Endothelial cell (in vitro differentiated cells): ENCODE measurements around the gene B4GALT2. TPM values are rescaled to one million over a fixed set of nuclear protein-coding genes. Genes with fewer than 3 reads are reported as not detected.
A peak's percentile ranks its signal among the peaks of the same experiment; 100 is the strongest.

ENCODE experiments used
- DNase-seq: peaks from one replicate; pipeline ENCODE4 v3.0.0; 2021; ENCODE audit warnings: low spot score
- H3K27ac Mint-ChIP-seq: one replicate; pipeline ENCODE4 v1.8.0; 2021; ENCODE audit warnings: mixed read lengths, inconsistent platforms; ENCODE audit not compliant: unreplicated experiment
- H3K27me3 Mint-ChIP-seq: one replicate; pipeline ENCODE4 v1.8.0; 2021; ENCODE audit warnings: mild to moderate bottlenecking, moderate library complexity, mixed read lengths, inconsistent platforms; ENCODE audit not compliant: unreplicated experiment
- H3K36me3 Mint-ChIP-seq: one replicate; pipeline ENCODE4 v1.8.0; 2021; ENCODE audit warnings: mild to moderate bottlenecking, low read depth, mixed read lengths, inconsistent platforms; ENCODE audit not compliant: unreplicated experiment
- H3K4me1 Mint-ChIP-seq: one replicate; pipeline ENCODE4 v1.8.0; 2021; ENCODE audit warnings: mild to moderate bottlenecking, mixed read lengths, inconsistent platforms; ENCODE audit not compliant: unreplicated experiment
- H3K4me3 Mint-ChIP-seq: one replicate; pipeline ENCODE4 v1.8.0; 2021; ENCODE audit warnings: mild to moderate bottlenecking, mixed read lengths, inconsistent platforms; ENCODE audit not compliant: unreplicated experiment
- H3K9me3 Mint-ChIP-seq: one replicate; pipeline ENCODE4 v1.8.0; 2021; ENCODE audit warnings: mixed read lengths, inconsistent platforms; ENCODE audit not compliant: unreplicated experiment
- CTCF ChIP-seq: fragments of 200-600 bp; sonication (generic); IDR thresholded peaks from one replicate; pipeline ENCODE4 v1.5.0; 2021; ENCODE audit warnings: antibody characterized with exemption; ENCODE audit not compliant: unreplicated experiment
- total RNA-seq: library from RNA; stranded (reverse); fragmentation: NEBNext Ultra II Directional; extraction: Animal tissue kit (Norgen Biotek cat#: 25700); gene quantifications from one replicate; pipeline ENCODE4 v1.2.1, GENCODE V29; 2021; ENCODE audit not compliant: unreplicated experiment

Gene B4GALT2
- total RNA-seq, 1 donor from 2014 or later = 35.4 TPM

GRCh38 chr1:44029260-44029910, 50.4 kb downstream of the B4GALT2 start:
- Mint-ChIP-seq H3K9me3 (no peaks in the 10 kb centered on the region), H3K4me3 (peak overlapping the region; percentile 94), H3K36me3 (peaks cover 5% of the 10 kb centered on the region), H3K4me1 (peaks cover 30% of the 10 kb centered on the region), H3K27me3 (peaks cover 17% of the 10 kb centered on the region), H3K27ac (no peak overlapping the region)
- DNase-seq = no peak
- no peak for TF ChIP-seq CTCF

DNA sequence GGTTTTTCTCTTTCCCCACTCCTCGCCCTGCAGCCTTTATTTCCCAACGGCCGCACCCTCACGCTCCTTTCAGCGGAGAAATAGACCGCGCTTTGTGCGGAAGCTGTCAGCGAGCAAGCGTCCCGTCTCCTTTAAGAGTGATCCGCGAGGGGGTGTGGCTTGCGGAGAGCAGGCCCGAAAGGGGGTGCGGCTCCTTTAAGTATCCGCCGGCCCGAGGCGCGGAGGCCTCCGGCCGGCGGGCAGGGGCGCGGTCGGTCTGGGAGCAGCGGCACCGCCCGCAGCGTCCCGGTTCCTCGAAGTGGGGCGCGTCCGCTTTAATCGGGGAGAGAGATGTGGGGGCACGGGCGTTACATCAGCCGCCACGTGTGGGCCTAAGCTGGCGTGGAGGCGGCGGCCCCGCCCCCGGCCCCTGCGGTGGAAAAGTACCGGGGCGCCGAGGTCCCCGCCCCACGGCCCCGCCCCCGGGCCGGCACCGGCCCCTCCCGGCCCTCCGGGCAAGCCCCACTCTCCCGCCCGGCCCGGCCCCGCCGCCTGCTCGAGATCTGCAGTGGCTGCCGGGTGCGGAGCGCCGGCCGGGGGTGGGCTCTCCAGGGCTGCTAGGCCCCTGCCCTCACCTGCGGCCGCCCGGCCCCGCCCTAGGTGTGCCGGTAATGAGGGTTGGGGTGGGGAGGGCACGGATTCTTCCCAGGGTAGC, 51.0 kb downstream of the B4GALT2 start:
- Mint-ChIP-seq H3K27me3 (peaks cover 17% of the 10 kb centered on the region), H3K9me3 (no peaks in the 10 kb centered on the region), H3K4me3 (peak overlapping the region; percentile 94), H3K27ac (no peak overlapping the region), H3K36me3 (peaks cover 5% of the 10 kb centered on the region), H3K4me1 (peaks cover 30% of the 10 kb centered on the region)
- peak; percentile 77 for DNase-seq
- no peak for TF ChIP-seq CTCF

DNA sequence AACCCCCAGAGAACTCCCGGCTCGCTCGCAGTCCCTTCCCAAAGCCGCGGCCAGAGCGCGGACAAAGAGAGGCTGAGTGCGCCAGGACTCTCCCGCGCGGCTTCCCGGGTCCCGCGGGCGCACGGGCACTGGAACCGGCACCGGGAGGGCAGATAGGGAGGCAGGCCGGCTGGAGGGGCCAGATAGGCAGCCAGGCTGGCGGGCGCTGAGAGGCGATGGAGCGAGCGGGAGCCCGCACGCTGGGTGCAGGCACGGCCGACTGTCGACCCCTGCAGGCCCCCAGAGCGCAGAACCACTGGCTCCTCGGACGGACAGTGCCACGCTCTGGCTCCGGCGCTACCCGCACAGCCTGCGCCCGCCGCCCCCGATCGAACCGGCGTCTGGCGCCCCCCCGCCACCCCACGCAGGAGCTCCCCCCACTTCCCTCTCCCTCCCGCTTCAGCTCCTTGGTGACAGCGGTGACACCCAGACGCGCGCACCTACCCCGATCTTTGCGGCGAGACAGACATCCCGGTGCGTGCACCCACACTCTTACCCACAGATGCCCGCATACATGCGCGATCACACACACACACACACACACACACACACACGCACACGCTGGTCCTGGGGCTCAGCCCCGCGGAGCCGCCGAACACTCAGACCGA, 51.7 kb downstream of the B4GALT2 start:
- H3K36me3 Mint-ChIP-seq = peaks cover 5% of the 10 kb centered on the region
- H3K4me1 Mint-ChIP-seq = peaks cover 30% of the 10 kb centered on the region
- no peaks in the 10 kb centered on the region for H3K9me3 Mint-ChIP-seq
- peak; percentile 69 for DNase-seq
- H3K4me3 Mint-ChIP-seq = peak overlapping the region; percentile 90
- TF ChIP-seq CTCF = no peak
- H3K27me3 Mint-ChIP-seq = peaks cover 17% of the 10 kb centered on the region
- no peak overlapping the region for H3K27ac Mint-ChIP-seq

DNA sequence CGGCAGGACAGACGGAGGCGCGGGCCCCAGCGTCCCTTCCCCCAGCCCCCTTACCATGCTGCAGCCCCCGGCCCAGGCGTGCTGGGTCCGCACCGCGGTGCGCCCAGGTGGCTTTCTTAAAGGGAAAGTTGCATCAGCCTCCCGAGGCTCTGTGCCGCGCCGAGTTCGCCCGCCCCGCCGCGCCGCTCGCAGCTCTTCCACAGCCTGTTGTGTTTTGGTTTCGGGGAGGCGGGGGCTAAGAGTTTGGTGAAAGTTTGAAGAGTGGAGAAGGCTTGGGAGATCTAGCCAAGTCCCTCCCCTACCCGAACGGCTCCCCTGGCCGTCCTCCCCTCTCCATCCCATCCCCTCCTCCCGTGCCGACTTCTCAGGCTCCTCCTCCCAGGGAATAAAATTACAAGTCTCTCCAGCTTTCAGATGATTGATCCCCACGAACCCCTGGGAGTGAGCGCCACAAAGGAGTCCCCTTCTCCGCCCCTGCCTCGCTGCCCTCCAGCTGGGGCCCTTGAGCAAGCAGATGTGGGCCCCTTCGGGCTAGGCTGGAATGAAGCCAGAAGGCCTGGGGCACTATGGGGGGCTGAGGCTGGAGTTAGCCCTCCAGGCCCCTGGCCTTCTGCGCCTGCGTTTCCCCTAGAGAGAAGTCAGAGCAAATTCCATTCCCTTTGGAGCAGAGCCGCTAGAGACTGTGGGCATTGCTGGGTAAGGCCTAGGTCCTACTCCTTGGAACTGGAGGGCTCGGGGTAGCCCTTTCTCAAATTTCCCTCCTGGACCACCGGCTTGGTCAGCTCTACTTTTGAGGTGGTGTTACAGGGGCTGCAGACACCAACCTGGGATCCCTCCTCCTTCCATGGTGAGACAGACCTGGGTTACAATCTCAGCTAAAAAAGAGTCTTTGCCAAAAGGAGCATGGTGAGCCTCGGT, 52.5 kb downstream of the B4GALT2 start, which contains the start of gene SLC6A9:
Gene SLC6A9, minus strand, starts transcription at position 211 of the 918 bp plus-strand sequence. CDS start 7,185 bp downstream, outside the sequence.
- H3K4me1 Mint-ChIP-seq = peaks cover 30% of the 10 kb centered on the region
- peaks cover 5% of the 10 kb centered on the region for H3K36me3 Mint-ChIP-seq
- no peak for TF ChIP-seq CTCF
- H3K9me3 Mint-ChIP-seq = no peaks in the 10 kb centered on the region
- DNase-seq = peak; percentile 24
- H3K4me3 Mint-ChIP-seq = peak within 1 kb of the TSS; percentile 90
- peaks cover 17% of the 10 kb centered on the region for H3K27me3 Mint-ChIP-seq
- H3K27ac Mint-ChIP-seq = peak within 1 kb of the TSS; percentile 18
